ENCODE data around the gene FNDC3A. TPM values are rescaled to one million over a fixed set of nuclear protein-coding genes. Genes with fewer than 3 reads are reported as not detected.

The FNDC3A gene
- total RNA-seq, 2 donors from 2014 or later = 48.2 to 86.3 TPM

- ATAC-seq (ENCODE audit: insufficient number of reproducible peaks, low FRiP score, low read depth) (no peak), DNase-seq (ENCODE audit: low spot score) (no peak)
- Histone ChIP-seq H3K9me3 (no peaks in the 10 kb centered on the region), H3K4me3 (no peak overlapping the region), H3K4me1 (ENCODE audit: control insufficient read depth in 1 of 2, low read depth in 2 of 2) (peaks cover 3 to 9% of the 10 kb centered on the region in 2 donors), H3K27ac (no peak overlapping the region), H3K36me3 (no peaks in the 10 kb centered on the region), H3K27me3 (replicated peaks; ENCODE audit: insufficient read depth) (no peaks in the 10 kb centered on the region)
- no peak for TF ChIP-seq CTCF (IDR thresholded peaks at IDR 0.05)
These were observed 70.8 kb downstream of the FNDC3A start for GRCh38 chr13:49046519-49046918.

- DNase-seq (ENCODE audit: low spot score) (no peak), ATAC-seq (ENCODE audit: insufficient number of reproducible peaks, low FRiP score, low read depth) (no peak)
- Histone ChIP-seq H3K36me3 (no peaks in the 10 kb centered on the region), H3K27ac (no peak overlapping the region), H3K27me3 (replicated peaks; ENCODE audit: insufficient read depth) (no peaks in the 10 kb centered on the region), H3K4me3 (no peak overlapping the region), H3K9me3 (no peaks in the 10 kb centered on the region), H3K4me1 (ENCODE audit: control insufficient read depth in 1 of 2, low read depth in 2 of 2) (peaks cover 0 to 4% of the 10 kb centered on the region in 2 donors)
- no peak for TF ChIP-seq CTCF (IDR thresholded peaks at IDR 0.05)
These were observed 77.1 kb downstream of the FNDC3A start for GRCh38 chr13:49052813-49053212.

- DNase-seq (ENCODE audit: low spot score) (no peak), ATAC-seq (ENCODE audit: insufficient number of reproducible peaks, low FRiP score, low read depth) (no peak)
- Histone ChIP-seq H3K27ac (no peak overlapping the region), H3K4me1 (ENCODE audit: control insufficient read depth in 1 of 2, low read depth in 2 of 2) (peaks cover 0 to 4% of the 10 kb centered on the region in 2 donors), H3K4me3 (no peak overlapping the region), H3K9me3 (no peaks in the 10 kb centered on the region), H3K36me3 (no peaks in the 10 kb centered on the region), H3K27me3 (replicated peaks; ENCODE audit: insufficient read depth) (no peaks in the 10 kb centered on the region)
- no peak for TF ChIP-seq CTCF (IDR thresholded peaks at IDR 0.05)
These were observed 77.5 kb downstream of the FNDC3A start for GRCh38 chr13:49053215-49053614.

GRCh38 chr13:49053906-49054305 is 78.2 kb downstream of the FNDC3A start:
- ATAC-seq (ENCODE audit: insufficient number of reproducible peaks, low FRiP score, low read depth) = no peak
- TF ChIP-seq CTCF (IDR thresholded peaks at IDR 0.05) = no peak
- no peaks in the 10 kb centered on the region for H3K27me3 ChIP-seq (replicated peaks; ENCODE audit: insufficient read depth)
- no peaks in the 10 kb centered on the region for H3K36me3 ChIP-seq
- no peak overlapping the region for H3K27ac ChIP-seq
- DNase-seq (ENCODE audit: low spot score) = no peak
- H3K4me1 ChIP-seq (ENCODE audit: control insufficient read depth in 1 of 2, low read depth in 2 of 2) = peaks cover 0 to 4% of the 10 kb centered on the region in 2 donors
- no peaks in the 10 kb centered on the region for H3K9me3 ChIP-seq
- H3K4me3 ChIP-seq = no peak overlapping the region

- Histone ChIP-seq H3K27me3 (replicated peaks; ENCODE audit: insufficient read depth) (no peaks in the 10 kb centered on the region), H3K27ac (no peak overlapping the region), H3K36me3 (no peaks in the 10 kb centered on the region), H3K9me3 (no peaks in the 10 kb centered on the region), H3K4me1 (ENCODE audit: control insufficient read depth in 1 of 2, low read depth in 2 of 2) (peaks cover 0 to 4% of the 10 kb centered on the region in 2 donors), H3K4me3 (no peak overlapping the region)
- ATAC-seq (ENCODE audit: insufficient number of reproducible peaks, low FRiP score, low read depth) = no peak
- TF ChIP-seq CTCF (IDR thresholded peaks at IDR 0.05) = no peak
- no peak for DNase-seq (ENCODE audit: low spot score)
These were observed 79.3 kb downstream of the FNDC3A start for GRCh38 chr13:49055021-49055420.
